ENCODE measurements around the gene ACTN3. TPM values are rescaled to one million over a fixed set of nuclear protein-coding genes. Genes with fewer than 3 reads are reported as not detected.

Gene ACTN3
- not detected in 2 replicates for total RNA-seq (2022)
- not detected for Bru-seq, nascent RNA
- BruChase-seq, experiment 1, labeled RNA remaining after a 6-hour chase: percentile 28 among the genes with signal in this experiment
- BruChase-seq, experiment 2, labeled RNA remaining after a 2-hour chase: percentile 14 among the genes with signal in this experiment
- long read RNA-seq: 0 reads

DNA sequence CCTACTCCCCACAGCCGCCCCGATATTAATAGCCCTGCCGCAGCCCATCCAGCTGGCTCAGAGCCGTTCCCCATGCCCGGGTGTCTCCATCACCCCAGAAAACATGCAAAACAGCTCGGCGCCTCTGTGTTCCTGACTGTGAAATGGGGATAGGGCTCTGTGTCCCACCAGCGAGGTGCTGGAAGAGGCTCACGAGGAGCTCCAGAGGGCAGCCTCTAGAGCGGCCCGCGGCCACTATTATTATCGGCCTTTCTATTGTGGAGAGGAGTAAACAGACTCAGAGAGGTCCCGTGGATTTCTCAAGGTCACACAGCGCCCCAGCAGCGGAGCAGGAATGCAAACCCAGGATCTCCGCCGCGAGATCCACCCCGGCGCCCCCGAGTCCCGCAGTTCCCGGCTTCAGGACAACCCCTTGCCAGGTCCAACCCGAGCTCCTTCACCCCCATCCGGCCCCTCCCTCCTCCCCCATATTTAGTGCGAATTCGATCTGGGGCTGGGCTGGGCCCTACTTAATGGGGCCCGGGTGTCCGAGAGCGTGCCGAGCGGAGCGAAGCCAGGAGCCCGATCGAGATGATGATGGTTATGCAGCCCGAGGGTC, at the start of gene ACTN3:
Gene ACTN3, plus strand, starts transcription at position 536 of the 598 bp plus-strand sequence. Its CDS starts 35 bp downstream, at position 571.
- H3K9me3 Mint-ChIP-seq (ENCODE audit: low read depth, unreplicated experiment): no peaks in the 10 kb centered on the region
- CTCF ChIA-PET: interaction anchor here (0.9 to 2.1 kb wide), 2 partner anchors 128 to 132 kb away, joined by 3 to 7 read pairs; no protein-coding TSS in a partner anchor
- H3K36me3 Mint-ChIP-seq (ENCODE audit: insufficient read depth, unreplicated experiment): peaks cover 17% of the 10 kb centered on the region
- no TSS peak for BruUV-seq (replicated peaks)
- H3K4me3 Mint-ChIP-seq (ENCODE audit: low read depth, unreplicated experiment): peak within 1 kb of the TSS; percentile 74
- TF ChIP-seq CTCF (IDR thresholded peaks at IDR 0.05; ENCODE audit: unreplicated experiment): no peak
- no peak for DNase-seq
- peaks cover 31% of the 10 kb centered on the region for H3K27me3 Mint-ChIP-seq (ENCODE audit: unreplicated experiment)
- intact Hi-C loops (cut with micrococcal nuclease; ENCODE audit: unreplicated experiment): no loop called here
- peaks cover 6% of the 10 kb centered on the region for H3K4me1 Mint-ChIP-seq (ENCODE audit: low read depth, unreplicated experiment)
- no peak within 1 kb of the TSS for H3K27ac Mint-ChIP-seq (ENCODE audit: unreplicated experiment)

DNA sequence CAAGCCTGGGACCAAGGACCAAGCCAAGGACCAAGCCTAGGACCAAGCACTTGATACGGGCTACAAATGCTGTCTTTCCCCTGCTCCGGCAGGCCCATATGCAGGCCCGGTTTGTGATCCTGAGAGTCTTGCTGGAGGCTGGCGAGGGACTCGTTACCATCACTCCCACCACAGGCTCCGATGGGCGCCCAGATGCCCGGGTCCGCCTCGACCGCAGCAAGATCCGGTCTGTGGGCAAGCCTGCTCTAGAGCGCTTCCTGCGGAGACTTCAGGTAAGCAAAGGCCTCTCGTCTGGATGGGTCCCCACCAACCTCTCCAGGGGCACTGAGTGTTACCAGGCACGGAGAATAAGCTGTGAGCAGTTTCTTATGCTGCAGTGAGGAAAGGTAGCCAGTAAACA, 49.5 kb upstream of the ACTN3 start:
- TF ChIP-seq CTCF (IDR thresholded peaks at IDR 0.05; ENCODE audit: unreplicated experiment): no peak
- Mint-ChIP-seq H3K9me3 (ENCODE audit: low read depth, unreplicated experiment) (no peaks in the 10 kb centered on the region), H3K27ac (ENCODE audit: unreplicated experiment) (no peak overlapping the region), H3K4me1 (ENCODE audit: low read depth, unreplicated experiment) (no peaks in the 10 kb centered on the region), H3K36me3 (ENCODE audit: insufficient read depth, unreplicated experiment) (peaks cover 35% of the 10 kb centered on the region), H3K27me3 (ENCODE audit: unreplicated experiment) (no peaks in the 10 kb centered on the region), H3K4me3 (ENCODE audit: low read depth, unreplicated experiment) (no peak overlapping the region)
- intact Hi-C loops (cut with micrococcal nuclease; ENCODE audit: unreplicated experiment): no loop called here
- no peak for DNase-seq
- BruUV-seq (replicated peaks): no TSS peak
- CTCF ChIA-PET: no interaction called here

DNA sequence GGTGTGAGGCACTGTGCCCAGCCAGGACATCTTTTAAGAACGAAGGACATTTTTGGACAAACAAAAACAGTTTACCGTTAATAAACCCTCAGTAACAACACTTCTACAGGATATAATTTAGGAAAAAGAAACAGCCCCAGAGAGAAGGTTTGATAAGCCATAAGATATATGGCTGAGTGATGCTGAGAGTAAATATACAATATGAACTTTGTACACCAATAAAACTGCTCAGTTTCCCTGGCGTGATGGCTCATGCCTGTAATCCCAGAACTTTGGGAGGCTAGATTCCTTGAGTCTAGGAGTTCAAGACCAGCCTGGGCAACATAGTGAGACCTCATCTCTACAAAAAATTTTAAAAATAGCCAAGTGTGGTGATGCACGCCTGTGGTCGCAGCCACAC, 48.2 kb upstream of the ACTN3 start:
- Mint-ChIP-seq H3K9me3 (ENCODE audit: low read depth, unreplicated experiment) (no peaks in the 10 kb centered on the region), H3K4me1 (ENCODE audit: low read depth, unreplicated experiment) (no peaks in the 10 kb centered on the region), H3K4me3 (ENCODE audit: low read depth, unreplicated experiment) (no peak overlapping the region), H3K27me3 (ENCODE audit: unreplicated experiment) (no peaks in the 10 kb centered on the region), H3K36me3 (ENCODE audit: insufficient read depth, unreplicated experiment) (peaks cover 29% of the 10 kb centered on the region), H3K27ac (ENCODE audit: unreplicated experiment) (no peak overlapping the region)
- TF ChIP-seq CTCF (IDR thresholded peaks at IDR 0.05; ENCODE audit: unreplicated experiment): no peak
- intact Hi-C loops (cut with micrococcal nuclease; ENCODE audit: unreplicated experiment): no loop called here
- DNase-seq: no peak
- CTCF ChIA-PET: no interaction called here
- BruUV-seq (replicated peaks): no TSS peak

GRCh38 chr11:66505276-66505816, 41.4 kb upstream of the ACTN3 start:
- intact Hi-C loops (cut with micrococcal nuclease; ENCODE audit: unreplicated experiment): no loop called here
- no peaks in the 10 kb centered on the region for H3K27me3 Mint-ChIP-seq (ENCODE audit: unreplicated experiment)
- H3K9me3 Mint-ChIP-seq (ENCODE audit: low read depth, unreplicated experiment): no peaks in the 10 kb centered on the region
- CTCF ChIA-PET: no interaction called here
- H3K36me3 Mint-ChIP-seq (ENCODE audit: insufficient read depth, unreplicated experiment): peaks cover 28% of the 10 kb centered on the region
- H3K4me1 Mint-ChIP-seq (ENCODE audit: low read depth, unreplicated experiment): no peaks in the 10 kb centered on the region
- BruUV-seq (replicated peaks): no TSS peak
- no peak overlapping the region for H3K27ac Mint-ChIP-seq (ENCODE audit: unreplicated experiment)
- DNase-seq: no peak
- no peak overlapping the region for H3K4me3 Mint-ChIP-seq (ENCODE audit: low read depth, unreplicated experiment)
- no peak for TF ChIP-seq CTCF (IDR thresholded peaks at IDR 0.05; ENCODE audit: unreplicated experiment)
